HG02970 (cell line): ENCODE data around the gene CCNB2.
"Not testable (repeated sequence)": the region's sequence is repeated elsewhere in the genome, so short reads cannot be mapped to it uniquely, and the experiment has no call there.

ENCODE experiments used
- ATAC-seq: cut with Tn5 transposase; IDR thresholded peaks from one replicate; pipeline ENCODE4 v1.9.1; 2021; ENCODE audit warnings: mild to moderate bottlenecking, moderate library complexity, moderate number of reproducible peaks; ENCODE audit not compliant: unreplicated experiment, low FRiP score

The CCNB2 gene

DNA sequence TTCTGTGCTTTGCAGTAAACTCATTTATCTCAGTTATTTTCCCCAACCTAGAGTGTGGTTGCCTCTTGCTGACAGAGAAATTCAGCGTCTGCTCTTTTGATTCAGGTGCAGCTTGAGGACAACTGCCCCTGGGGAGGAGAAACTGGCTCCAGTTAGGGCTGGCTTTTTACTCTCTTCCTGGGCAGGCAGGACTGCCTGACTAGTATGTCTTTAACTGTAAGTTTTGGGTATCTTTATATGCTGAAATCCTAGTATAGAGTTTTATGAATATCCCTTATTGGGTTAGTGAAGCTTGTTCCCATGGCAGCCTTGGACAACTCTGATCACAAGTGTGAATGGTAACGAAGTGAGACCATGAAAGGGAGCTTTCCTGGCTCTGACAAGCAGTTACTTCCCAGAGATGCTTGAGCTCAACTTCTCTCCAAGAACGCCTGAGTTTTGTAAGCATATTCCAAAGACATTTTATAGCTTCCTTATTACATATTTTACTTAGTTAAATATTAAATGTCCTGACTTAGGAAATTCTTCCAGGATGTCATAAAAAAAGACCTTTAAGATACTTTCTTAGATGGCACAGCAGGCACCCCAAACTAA, 27.1 kb downstream of the CCNB2 start:
- ATAC-seq: no peak

DNA sequence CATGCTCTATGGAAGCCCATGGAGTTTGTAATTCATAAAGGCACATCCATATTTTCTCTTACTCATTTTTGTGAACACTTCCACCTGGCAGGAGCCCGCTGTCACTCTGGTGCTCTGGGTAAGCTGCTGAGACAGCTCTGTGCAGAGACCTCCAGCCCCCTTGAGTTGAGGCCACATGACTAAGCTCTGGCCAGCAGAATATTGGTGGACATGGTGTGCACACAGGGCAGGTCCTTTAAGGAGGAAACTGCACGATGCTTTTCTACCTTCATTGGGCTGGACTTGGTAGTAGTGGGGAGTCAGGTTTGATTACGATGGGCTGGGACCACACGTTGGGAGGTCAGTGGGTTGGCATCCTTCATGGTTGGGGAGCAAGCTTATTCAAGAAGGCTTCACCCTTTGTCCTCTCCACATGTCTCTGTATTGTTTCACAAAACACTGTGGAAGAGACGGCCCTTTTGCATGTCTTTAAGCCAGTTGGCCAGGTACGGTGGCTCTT, 29.0 kb downstream of the CCNB2 start:
- no peak for ATAC-seq

DNA sequence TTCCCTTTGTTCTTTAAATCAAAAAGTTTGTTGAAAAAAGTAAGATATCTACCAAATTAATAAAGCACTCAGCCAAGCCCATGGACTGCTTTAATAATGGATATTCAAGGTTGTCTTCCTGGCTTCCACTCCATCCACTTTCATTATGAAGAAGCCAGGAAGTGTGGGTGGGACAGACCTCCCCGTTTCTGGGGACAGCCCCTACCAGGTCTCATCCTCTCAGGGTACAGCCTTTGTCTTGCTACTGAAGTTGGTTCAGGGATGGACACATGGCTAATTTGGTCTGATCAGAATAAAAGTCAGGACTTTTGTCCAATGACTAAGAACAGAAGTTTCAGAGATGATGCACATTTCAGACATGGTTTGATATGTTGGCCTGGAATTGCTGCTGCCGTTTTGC, 32.6 kb downstream of the CCNB2 start:
- no peak for ATAC-seq

DNA sequence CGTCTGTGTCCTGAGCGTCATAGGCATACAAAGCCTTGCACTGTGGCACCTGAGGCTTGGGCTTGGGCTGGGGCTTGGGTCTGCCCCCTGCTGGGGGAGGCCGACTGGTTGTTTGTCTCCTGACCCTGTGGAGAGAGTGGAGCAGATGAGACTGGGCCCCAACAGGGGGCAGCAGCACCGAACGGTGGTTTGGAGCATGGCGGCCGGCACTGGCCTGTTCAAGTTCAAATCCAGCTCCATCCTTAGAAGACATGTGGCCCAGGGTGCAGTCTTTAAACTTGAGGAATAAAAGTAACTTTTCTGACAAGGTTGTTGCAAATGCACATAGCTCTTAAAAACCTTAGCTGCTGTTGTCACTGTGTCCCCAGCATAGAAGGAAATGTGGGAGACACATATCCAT, 33.3 kb downstream of the CCNB2 start:
- ATAC-seq: no peak

DNA sequence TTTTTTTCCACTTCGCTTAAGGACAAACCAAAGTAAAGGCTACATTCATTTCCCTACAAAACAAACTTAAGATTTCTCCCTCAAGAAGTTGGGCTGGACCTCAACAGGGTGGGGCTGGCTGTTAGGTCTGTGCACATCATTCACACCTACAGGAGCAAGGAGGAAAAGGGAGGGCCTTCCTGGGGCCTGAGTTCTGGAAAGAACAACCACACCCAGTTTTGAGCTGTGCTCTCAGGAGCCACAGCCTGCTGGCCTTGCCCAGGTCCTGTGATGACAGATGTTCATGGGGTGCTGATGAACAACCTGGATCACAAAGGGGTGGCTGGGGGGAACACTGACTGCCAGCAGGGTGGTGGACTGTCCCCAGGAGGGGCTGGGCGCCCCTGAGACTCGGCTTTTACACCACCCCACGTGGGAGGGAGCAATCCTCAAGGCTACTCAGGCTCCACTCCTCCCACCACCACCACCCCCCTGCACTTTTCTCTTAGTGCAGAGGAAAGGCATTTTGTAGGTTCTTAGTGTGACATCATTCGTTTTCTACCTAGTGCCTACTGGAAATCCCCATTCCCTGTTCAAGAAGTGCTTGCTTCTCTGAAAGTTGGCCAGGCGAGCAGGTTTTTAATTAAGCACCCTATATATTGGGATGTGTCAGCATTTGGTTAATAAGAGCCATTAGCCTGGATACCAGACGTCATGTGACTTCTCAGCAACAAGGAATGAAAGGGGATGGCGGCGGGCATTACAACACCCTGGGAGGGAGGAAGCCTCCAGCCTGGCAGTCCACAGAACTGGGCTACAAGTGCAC, 35.7 kb downstream of the CCNB2 start:
- ATAC-seq: no peak

DNA sequence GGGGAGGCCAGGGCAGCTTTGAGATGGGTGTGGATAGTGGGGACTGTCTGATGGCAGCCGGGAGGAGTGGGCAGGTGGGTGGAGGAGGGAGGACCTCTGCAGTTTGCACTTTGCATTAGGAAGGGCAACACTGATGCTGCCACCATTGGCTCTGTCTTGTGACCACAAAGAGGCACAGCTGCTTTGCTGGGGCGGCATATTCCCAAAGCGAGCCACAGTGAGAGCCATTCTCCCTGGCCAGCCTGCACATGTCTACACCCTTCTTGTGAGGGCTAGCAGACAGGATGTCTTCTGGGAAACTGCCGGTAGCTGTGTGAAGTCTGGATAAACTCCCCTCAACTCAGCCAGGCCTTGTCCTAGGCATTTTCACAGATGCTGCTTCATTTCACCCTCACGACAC, 38.3 kb downstream of the CCNB2 start:
- ATAC-seq: no peak

DNA sequence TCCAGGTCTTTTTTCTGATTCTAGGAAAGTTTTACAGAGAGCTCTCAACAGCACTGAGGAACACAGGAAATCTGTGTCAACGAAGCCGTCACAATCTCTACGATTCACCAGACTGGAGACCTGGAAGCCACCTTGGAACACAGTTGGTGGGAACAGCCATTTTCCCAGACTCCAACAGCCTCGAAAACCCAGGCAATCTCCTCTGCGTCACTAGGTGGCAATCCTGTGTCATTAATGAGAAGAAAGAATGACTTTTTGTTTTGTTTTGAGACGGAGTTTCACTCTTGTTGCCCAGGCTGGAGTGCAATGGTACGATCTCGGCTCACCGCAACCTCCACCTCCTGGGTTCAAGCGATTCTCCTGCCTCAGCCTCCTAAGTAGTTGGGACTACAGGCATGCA, 39.6 kb downstream of the CCNB2 start:
- ATAC-seq: not testable (repeated sequence)

DNA sequence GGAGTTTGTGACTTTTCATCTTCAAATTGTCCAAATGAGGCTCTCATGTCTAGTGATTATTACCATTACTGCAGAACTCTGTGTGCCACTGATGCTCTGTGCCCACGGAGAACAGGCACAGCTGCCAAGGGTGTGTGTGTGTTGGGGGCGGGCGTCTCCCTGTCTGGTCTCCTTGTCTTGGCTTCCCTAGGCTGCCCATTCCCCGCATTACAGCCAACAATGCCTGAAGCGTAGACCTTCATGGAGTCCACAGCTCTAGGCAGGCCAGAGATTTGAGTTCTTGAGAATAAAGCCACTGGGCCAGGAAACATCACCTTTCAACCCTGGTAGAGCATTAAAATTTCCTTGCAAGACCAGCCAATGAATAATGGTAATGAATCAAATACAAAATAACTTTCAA, 42.7 kb downstream of the CCNB2 start:
- ATAC-seq: no peak

DNA sequence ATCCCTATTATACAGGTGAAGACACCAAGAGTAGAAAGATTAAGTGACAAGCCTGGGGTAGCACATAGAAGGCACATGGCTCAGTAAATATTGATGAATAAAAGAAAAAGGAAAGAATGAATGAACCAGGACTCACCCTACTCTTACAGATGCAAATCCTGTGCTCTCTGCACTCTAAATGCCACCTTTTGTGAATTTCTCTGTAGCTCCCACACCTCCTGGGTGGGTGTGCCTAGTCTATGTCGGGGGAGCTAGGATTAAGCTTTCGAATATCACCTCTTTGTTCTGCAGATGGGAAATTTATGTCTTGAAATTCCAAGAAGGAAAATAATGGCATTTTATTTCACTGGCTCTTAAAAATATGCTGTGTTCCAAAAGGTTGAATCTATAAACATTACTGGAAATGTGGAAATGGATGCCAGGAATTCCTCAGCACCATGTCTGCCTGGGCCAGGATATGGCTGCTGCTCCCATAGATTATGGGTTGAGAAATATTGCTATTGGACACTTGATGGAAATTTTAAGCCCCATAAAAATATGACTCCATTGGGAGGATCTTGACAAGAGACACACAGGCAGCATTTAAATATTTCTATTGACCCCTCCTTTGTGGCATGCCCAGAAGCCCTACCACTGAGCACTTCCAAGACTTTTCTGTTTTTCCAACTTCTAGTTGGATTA, 43.3 kb downstream of the CCNB2 start:
- no peak for ATAC-seq

DNA sequence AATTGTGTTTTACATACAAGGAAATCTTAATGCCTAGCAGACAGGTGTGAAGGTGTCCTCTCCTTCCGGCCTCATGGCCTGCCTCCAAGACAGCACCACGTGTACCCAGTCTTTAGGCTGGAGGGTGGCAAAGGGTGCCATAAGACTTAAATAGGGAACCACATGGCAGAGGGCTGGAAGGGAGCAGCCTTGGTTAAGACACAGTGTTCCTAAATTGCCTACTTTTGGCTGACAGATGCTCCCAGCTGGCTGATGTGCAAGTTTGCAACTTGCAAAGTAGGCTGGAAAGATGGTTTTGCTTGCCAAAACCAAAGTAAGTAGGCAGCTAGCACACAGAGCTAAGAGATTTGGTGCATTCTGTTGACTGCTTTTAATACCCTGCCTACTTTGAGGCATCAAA, 45.2 kb downstream of the CCNB2 start:
- no peak for ATAC-seq

DNA sequence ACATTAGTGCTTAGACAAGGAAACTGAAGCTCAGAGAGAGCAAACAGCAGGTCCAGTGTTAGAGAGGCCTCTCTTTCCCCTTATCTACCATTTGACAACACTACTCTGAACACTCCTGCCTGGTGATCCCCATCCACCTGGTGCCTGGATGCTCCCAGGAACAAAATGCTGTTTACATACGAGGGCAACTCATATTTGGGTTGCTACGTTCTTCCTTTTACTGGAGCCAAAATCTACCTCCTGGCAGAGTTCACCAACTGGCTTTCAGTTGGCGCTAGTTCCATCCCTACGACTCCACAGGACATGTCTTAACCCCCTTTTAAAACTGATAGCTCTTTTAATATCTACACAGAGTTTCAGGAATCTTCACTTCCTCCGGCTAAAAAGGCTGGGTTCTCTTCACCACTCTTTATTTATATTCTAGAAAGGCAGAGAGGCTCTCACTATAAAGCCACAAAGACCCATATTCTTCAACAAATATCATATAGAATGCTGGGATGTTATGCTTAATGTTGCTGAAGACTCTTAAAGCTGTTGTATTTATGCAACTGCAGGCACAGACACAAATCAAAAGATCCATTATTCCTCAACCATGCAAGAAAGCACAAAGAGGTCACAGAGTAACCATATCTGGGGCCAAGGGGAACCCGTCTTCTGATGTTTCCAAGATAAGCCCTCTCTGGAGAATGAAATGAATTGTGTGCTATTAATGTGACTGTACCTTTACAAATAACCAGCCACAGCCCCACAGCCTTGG, 47.9 kb downstream of the CCNB2 start:
- no peak for ATAC-seq

DNA sequence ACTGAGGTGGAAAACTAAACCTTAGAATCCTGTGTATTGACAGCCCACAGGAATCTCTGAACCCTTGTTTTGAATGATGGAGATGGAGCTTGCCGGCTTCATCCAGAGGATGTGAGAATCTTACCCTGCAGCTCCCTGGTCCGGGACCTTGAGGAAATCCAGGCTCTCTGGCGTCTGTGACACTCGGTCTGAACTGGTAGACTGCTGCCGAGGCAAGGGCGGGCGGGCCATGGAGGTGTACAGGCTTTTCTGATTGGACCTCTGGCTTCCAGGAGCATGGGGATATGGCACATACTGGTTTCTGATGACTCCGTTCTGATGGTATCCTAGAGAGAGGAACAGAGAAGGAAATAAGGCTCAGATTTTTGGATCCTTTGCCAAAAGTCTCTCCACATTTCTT, 48.5 kb downstream of the CCNB2 start:
- no peak for ATAC-seq

DNA sequence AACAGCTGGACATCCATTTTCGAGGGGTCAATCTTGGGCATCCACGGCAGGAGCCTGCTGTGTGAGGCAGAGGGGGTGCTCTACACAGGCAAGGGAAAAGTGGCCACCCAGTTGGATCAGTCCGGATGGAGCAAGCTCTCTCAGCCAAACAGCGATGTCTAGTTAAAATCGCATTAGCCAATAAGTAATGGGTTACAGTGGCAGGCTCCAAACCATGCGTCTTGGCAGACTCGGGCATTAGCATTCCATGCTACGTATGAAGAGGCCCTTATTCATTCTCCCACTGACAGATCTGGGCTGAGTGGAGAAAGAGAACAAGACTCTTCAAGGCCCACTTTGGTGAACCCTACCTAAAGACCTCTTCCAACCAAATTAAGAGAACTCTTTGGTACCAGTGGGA, 49.3 kb downstream of the CCNB2 start:
- ATAC-seq: no peak

DNA sequence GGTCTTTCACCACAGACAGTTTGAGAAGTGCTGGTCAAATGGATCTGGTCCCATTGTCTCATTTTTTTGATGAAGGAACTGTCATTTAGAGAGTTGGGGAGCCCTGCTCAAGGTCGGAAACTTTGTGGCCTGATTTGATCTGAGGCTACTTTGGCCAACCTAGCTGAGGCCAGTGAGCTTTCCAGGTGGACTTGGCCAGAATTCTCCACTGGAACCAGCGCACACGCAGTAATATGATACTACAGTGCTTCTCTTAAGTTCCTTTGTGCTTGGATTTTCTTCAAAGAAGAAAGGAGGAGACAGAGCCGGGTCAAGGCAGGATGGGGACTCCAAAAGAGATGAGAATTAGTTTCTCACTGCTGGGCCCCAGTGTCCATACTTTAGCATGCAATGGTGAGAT, 50.5 kb downstream of the CCNB2 start:
- ATAC-seq: no peak

DNA sequence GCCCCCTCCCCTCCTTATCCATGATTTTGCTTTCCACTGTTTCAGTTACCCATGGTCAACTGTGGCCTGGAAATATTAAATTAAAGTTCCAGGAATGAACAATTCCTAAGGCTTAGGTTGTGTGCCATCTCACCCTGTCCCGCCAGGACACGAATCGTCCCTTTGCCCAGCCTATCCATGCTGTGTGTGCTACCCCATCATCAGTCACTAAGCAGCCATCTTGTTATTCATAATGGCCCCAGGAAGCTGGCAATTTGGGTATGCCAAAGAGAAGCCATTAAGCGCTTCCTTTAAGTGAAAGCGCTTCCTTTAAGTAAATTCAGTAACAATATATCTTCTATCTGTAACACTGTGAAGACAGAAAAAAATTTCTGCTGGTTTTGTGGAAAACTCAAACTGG, 52.5 kb downstream of the CCNB2 start:
- no peak for ATAC-seq

DNA sequence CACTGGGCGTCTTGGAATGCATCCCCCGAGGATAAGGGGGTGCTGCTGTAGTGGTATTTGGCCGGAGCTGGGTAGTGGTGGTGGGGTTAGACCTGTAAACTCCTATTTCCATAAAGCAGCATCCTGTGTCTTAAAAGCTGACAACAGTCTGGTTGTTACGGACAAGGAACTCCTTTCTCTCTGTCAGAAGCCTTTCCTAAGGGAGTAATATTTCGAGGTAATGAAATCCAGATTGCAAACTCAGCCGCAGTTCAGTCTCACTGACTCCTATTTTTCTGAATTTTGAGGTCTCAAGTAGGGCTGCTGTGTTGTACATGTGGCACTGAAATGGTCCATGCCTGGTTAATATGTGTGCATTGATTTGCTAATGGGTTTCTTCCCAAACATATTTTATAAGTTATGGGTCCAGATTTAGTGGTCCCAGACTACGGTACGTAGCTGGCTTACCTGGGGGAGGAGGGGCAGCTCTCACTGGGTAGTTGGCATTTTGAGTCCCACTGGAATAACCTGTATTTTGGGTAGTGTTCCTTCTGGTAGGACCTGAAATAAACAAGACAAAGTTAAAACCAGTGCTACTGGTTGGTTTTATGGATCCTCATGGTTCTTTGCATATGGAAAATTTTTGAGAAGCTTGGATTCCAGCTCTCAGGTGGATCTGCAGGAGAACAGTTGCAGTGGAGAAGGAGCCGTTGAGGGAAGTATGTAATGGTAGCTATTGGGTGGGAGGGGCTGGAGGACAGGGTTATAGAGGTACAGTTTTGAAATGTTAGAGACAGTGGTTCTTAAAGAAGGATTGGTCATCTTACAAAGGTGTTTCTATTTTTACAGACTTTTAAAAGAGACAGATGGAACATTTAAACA, 53.1 kb downstream of the CCNB2 start:
- no peak for ATAC-seq

DNA sequence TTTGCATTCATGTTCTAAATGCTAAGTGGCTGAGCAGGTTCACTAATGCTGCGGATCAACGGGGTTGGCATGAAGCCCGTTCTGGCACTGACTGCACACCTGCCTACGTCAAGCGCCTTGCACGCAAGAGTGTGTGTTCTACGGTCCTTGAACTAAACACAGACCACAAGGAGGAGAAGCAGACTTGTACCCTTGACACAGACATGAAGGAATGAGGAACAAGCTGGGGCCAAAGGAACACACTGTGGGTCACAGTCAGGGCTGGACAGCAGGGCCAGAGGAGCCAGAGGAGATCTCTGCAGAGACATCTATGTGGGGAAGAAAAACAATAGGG, 53.7 kb downstream of the CCNB2 start:
- no peak for ATAC-seq

DNA sequence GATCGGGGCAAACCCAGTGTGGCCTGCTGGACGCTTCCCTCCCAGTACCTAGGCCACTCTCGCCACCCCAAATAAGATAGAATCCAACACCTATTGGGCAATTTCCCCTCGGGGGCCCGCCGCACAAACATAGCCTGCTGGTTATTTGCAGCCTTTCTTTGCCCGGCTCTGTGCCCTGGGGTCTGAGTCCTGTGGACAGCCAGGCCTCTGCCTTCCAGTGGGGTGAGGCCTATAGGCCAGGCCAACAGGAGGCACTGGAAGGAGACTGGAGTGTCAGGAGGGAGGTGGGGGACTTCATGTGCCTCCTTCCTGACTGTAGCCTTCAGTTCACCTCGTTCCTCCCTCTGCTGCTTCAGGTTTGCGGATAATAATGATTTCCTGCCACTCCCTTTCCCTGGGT, 54.3 kb downstream of the CCNB2 start:
- ATAC-seq: no peak

DNA sequence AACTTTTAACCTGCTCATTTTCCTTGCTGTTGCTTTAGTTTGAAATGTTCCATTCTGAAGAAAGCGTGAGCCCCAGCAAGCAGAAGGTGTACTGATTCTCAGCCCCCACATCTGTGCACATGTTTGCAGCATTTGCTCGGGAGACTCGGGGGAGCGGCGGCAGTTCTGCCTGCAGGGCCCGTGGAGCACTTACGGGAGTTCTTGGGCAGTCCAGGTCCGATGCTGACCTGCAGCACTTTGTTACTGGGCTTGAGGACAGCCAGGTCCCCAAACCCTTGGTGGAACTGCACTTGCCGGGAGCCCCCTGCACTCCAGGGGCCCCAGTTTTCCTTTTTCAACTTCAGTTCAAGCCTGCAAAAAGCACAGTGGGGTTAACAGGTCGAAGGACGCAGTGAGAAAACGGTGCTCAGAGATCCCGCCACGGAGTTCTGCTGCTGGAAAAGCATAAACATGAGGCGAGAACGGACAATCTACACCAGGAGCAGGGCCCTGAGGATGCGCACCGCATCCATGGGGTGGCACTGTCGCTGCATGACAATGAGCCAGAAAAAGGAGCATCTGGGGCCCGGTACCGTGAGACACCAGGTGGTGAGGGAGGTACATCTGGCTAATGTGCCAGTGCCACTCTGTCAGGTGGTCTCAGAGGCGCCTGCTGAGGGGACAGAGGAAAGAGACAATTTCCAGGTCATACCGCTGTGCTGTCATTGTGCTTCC, 56.1 kb downstream of the CCNB2 start:
- no peak for ATAC-seq

DNA sequence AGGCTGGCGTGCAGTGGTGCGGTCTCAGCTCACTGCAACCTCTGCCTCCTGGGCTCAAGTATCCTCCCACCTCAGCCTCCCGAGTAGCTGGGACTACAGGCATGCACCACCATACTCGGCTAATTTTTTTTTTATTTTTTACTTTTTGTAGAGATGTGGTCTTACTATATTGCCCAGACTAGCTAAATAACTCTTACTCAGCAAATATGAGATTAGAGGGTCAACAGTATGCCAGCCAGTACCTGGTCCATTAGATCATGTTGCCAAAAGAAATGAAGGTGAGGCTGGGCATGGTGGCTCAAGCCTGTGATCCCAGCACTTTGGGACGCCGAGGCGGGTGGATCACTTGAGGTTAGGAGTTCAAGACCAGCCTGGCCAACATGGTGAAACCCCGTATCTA, 57.1 kb downstream of the CCNB2 start:
- ATAC-seq: not testable (repeated sequence)
